Suprapubic skin (tissue), 4 donors: ENCODE measurements around the gene NME2. TPM values are rescaled to one million over a fixed set of nuclear protein-coding genes. Genes with fewer than 3 reads are reported as not detected.

ENCODE experiments used
- DNase-seq, 2 donors: peaks; one replicate each; pipeline ENCODE4 v3.0.0-alpha.2; 2019; ENCODE audit warnings: low spot score in 2 of 2
- H3K27ac ChIP-seq: fragments of 200-600 bp; sonication (generic); one replicate; pipeline ENCODE4 v1.5.1; 2019
- H3K27me3 ChIP-seq: fragments of 200-600 bp; sonication (generic); one replicate; pipeline ENCODE4 v1.5.1; 2019
- H3K36me3 ChIP-seq: fragments of 200-600 bp; sonication (generic); one replicate; pipeline ENCODE4 v1.5.1; 2019
- H3K4me1 ChIP-seq: fragments of 200-600 bp; sonication (generic); one replicate; pipeline ENCODE4 v1.5.1; 2019
- H3K4me3 ChIP-seq: fragments of 200-600 bp; sonication (generic); one replicate; pipeline ENCODE4 v1.5.1; 2019; ENCODE audit warnings: mild to moderate bottlenecking
- H3K9me3 ChIP-seq: fragments of 200-600 bp; sonication (generic); one replicate; pipeline ENCODE4 v1.5.1; 2019
- EP300 ChIP-seq: sonication (generic); formaldehyde crosslinking; IDR thresholded peaks from one replicate; pipeline ENCODE4 v1.6.1; 2017; ENCODE audit warnings: antibody characterized with exemption
- POLR2A ChIP-seq, 2 donors: fragments of 450-650 bp; IDR thresholded peaks; one replicate each; pipeline ENCODE4 v1.6.1; 2017; ENCODE audit warnings: antibody characterized with exemption in 2 of 2, mild to moderate bottlenecking in 2 of 2, moderate library complexity in 2 of 2
- POLR2AphosphoS5 ChIP-seq, 3 donors: sonication (generic); formaldehyde crosslinking; IDR thresholded peaks; one replicate each; pipeline ENCODE4 v1.6.1; 2017; ENCODE audit warnings: antibody characterized with exemption in 3 of 3
- WGBS: methylation state at CpG from one replicate; pipeline ENCODE4 v1.1.5; 2018; 5-methylcytosine and 5-hydroxymethylcytosine counted together
- total RNA-seq, 4 donors: library from RNA; depleted of rRNA; stranded (reverse); fragments of >200 nt; gene quantifications; one replicate each; pipeline ENCODE4 v1.1.0, GENCODE V29; 2016
- TF ChIP-seq, protein P1 (sequence below), 2 donors: fragments of 200-600 bp in 1 of 2; fragments of 450-650 bp in 1 of 2; sonication (generic) in 1 of 2; IDR thresholded peaks; one replicate each; pipeline ENCODE4 v1.5.1; 2016 to 2019; ENCODE audit warnings: antibody characterized with exemption in 2 of 2, mild to moderate bottlenecking in 1 of 2, moderate library complexity in 1 of 2

The NME2 gene
- total RNA-seq, 4 donors from 2014 or later, result 239 to 695 (median 466) TPM

DNA sequence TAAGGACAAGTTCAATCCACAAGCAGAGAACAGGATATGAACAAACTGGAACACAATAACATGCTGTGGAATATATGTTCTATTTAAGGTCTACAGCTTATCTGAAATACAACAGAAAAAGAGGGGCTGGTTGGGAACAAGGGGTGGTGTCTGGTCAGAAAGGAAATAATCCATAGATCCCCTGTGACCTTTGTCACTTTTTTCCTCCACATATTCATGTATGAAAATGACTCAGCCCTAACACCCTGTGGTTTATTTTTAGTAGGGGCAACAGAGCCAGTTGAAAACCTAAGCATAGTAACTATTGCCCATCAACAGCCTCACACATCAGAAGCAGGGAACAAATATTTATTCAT is 33.3 kb upstream of the NME2 start:
- Histone ChIP-seq H3K27me3 (no peaks in the 10 kb centered on the region), H3K9me3 (no peaks in the 10 kb centered on the region), H3K36me3 (no peaks in the 10 kb centered on the region), H3K4me1 (peaks cover 2% of the 10 kb centered on the region), H3K27ac (no peak overlapping the region), H3K4me3 (no peak overlapping the region)
- TF ChIP-seq, protein P1, sequence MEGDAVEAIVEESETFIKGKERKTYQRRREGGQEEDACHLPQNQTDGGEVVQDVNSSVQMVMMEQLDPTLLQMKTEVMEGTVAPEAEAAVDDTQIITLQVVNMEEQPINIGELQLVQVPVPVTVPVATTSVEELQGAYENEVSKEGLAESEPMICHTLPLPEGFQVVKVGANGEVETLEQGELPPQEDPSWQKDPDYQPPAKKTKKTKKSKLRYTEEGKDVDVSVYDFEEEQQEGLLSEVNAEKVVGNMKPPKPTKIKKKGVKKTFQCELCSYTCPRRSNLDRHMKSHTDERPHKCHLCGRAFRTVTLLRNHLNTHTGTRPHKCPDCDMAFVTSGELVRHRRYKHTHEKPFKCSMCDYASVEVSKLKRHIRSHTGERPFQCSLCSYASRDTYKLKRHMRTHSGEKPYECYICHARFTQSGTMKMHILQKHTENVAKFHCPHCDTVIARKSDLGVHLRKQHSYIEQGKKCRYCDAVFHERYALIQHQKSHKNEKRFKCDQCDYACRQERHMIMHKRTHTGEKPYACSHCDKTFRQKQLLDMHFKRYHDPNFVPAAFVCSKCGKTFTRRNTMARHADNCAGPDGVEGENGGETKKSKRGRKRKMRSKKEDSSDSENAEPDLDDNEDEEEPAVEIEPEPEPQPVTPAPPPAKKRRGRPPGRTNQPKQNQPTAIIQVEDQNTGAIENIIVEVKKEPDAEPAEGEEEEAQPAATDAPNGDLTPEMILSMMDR (IDR thresholded peaks at IDR 0.05), result no peak
- TF ChIP-seq EP300, result no peak
- TF ChIP-seq POLR2A (IDR thresholded peaks at IDR 0.05), result no peak
- TF ChIP-seq POLR2AphosphoS5 (IDR thresholded peaks at IDR 0.05), result no peak
- no peak for DNase-seq

GRCh38 chr17:51133365-51133764 is 32.8 kb upstream of the NME2 start:
- no peak for DNase-seq
- Histone ChIP-seq H3K4me3 (no peak overlapping the region), H3K27me3 (no peaks in the 10 kb centered on the region), H3K36me3 (no peaks in the 10 kb centered on the region), H3K4me1 (no peaks in the 10 kb centered on the region), H3K27ac (no peak overlapping the region), H3K9me3 (no peaks in the 10 kb centered on the region)
- WGBS, result 69% methylated on average over 2 of the region's 2 CpGs
- TF ChIP-seq, protein P1 (IDR thresholded peaks at IDR 0.05), result no peak
- no peak for TF ChIP-seq EP300
- TF ChIP-seq POLR2A (IDR thresholded peaks at IDR 0.05), result no peak
- TF ChIP-seq POLR2AphosphoS5 (IDR thresholded peaks at IDR 0.05), result no peak

DNA sequence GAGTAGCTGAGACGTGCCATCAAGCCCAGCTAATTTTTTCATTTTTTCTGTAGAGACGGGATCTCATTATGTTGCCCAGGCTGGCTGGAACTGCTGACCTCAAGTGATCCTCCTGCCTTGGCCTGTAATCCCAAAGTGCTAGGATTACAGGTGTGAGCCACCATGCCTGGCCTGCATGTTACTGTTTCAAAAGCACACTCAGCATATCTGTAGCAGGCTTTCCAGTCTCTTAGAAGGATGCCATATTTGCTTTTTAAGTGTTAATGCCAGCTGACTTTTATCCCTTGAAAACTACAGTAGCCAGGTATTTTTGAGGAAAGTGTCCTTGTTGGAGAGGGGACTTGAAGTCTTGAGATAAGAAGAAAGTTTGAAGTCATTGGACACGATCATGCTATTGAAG is 30.3 kb upstream of the NME2 start:
- Histone ChIP-seq H3K4me1 (no peaks in the 10 kb centered on the region), H3K27me3 (no peaks in the 10 kb centered on the region)
- 100% methylated on average over 3 of the region's 3 CpGs for WGBS

GRCh38 chr17:51142597-51142996 is 23.6 kb upstream of the NME2 start:
- Histone ChIP-seq H3K9me3 (no peaks in the 10 kb centered on the region), H3K27me3 (no peaks in the 10 kb centered on the region), H3K27ac (no peak overlapping the region), H3K4me1 (no peaks in the 10 kb centered on the region), H3K4me3 (no peak overlapping the region), H3K36me3 (no peaks in the 10 kb centered on the region)
- TF ChIP-seq EP300 (no peak), POLR2AphosphoS5 (IDR thresholded peaks at IDR 0.05) (no peak), POLR2A (IDR thresholded peaks at IDR 0.05) (no peak)
- TF ChIP-seq, protein P1 (IDR thresholded peaks at IDR 0.05), result no peak
- 95% methylated on average over 2 of the region's 2 CpGs for WGBS
- no peak for DNase-seq

More for the DNA sequence above, 30.3 kb upstream of the NME2 start:
- no peaks in the 10 kb centered on the region for H3K36me3 ChIP-seq
- no peak overlapping the region for H3K27ac ChIP-seq
- H3K9me3 ChIP-seq, result no peaks in the 10 kb centered on the region
- H3K4me3 ChIP-seq, result no peak overlapping the region
- TF ChIP-seq, protein P1 (IDR thresholded peaks at IDR 0.05), result no peak
- TF ChIP-seq EP300 (no peak), POLR2A (IDR thresholded peaks at IDR 0.05) (no peak), POLR2AphosphoS5 (IDR thresholded peaks at IDR 0.05) (no peak)
- no peak for DNase-seq

DNA sequence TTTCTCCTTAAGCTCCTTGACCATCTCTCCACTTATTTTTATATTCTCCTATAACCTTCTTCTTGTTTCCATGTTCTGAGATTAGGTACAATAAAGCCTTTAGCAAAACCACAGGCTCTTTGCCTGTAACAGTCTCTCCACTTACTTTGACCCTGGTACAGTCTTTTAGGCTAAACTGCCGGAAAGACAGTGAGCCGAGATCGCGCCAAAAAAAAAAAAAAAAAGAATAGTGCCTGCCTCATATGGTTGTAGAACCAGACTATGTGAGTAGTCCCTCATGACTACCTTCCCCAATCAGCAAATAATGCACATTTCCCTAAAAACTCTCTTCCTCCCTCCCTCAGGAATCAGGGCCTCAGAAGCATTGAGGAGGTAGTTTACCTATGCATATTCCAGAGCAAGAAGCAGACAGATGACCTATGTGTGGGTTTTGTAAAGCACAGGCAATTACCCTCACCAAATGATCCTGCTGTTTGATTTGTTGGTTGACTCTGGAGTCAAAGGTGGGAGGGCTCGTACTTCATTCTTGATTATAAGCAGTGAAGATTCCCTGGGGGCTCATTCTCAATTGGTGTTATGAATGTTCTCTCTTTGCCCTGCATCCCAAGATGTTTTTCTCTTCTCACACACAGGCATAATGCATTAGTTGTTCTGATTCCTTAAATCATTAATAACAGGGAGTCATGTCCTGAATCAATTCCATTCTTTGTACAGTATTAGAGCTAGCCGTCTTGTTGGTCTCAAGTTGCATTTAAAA is 21.8 kb upstream of the NME2 start:
- TF ChIP-seq POLR2A (IDR thresholded peaks at IDR 0.05) (no peak), EP300 (no peak), POLR2AphosphoS5 (IDR thresholded peaks at IDR 0.05) (no peak)
- TF ChIP-seq, protein P1 (IDR thresholded peaks at IDR 0.05), result no peak
- H3K36me3 ChIP-seq, result no peaks in the 10 kb centered on the region
- no peak overlapping the region for H3K4me3 ChIP-seq
- no peaks in the 10 kb centered on the region for H3K27me3 ChIP-seq
- 67% methylated on average over 6 of the region's 6 CpGs for whole genome bisulfite sequencing
- no peak overlapping the region for H3K27ac ChIP-seq
- H3K9me3 ChIP-seq, result no peaks in the 10 kb centered on the region
- no peak for DNase-seq
- H3K4me1 ChIP-seq, result no peaks in the 10 kb centered on the region
